Left forelimb (tissue), 1 donor: ENCODE results near the gene RSPH1.

ENCODE experiments used
- DNase-seq: peaks from one replicate; pipeline ENCODE4 v3.0.0-alpha.2; 2018; ENCODE audit warnings: low spot score

RSPH1 gene

DNA sequence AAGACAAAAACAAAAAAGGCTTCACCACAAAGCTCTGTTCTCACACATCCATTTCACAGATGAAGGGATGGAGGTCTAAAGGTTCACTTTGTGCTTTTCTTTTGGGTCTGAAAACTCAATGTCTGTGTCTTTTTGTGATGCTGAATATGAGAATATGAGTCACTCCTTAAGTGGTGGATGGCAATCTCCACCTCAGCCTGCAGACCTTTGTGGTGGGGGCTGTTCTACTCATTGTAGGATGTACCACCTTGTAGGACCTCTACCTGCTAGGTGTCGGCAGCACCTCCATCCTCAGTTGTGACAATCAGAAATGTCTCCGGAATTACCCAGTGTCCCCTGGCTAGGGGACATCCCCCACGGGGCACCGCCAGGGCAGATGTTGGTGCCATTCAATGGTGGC, 49.5 kb downstream of the RSPH1 start:
- DNase-seq, result no peak

DNA sequence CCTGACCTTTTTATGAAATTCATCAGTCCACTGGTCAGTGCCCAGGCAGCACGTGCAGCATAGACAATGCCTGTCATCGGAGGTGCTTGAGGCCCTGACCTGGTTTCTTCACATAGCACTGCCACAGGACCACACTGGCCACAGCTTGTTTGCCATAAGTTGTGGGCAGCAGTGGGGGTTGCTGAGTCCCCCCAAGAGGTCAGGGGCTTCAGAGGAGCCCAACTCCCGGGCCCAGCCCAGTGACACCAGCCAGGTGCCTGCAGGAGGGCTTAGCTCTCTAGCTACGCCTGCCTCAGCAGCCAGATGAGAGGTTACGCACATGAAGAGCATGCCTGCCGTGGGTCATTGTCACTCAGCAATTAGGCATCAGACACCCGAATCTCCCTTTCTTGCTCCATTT, 50.7 kb downstream of the RSPH1 start:
- DNase-seq, result no peak

DNA sequence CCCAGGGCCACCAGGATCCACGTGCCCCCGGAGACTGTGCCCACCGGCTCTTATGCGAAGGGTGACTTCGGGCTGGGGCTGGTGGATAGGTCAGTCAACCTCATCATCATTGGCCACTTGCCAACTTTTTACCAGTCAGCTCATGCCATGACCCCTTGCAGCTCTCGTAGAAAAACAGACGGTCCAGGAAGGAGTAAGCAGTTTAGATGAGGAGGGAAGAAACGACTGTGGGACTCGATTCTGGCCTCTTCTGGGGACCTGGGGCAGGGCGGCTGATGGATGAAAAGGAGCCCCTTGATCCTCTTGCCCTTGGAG, 51.3 kb downstream of the RSPH1 start:
- no peak for DNase-seq

DNA sequence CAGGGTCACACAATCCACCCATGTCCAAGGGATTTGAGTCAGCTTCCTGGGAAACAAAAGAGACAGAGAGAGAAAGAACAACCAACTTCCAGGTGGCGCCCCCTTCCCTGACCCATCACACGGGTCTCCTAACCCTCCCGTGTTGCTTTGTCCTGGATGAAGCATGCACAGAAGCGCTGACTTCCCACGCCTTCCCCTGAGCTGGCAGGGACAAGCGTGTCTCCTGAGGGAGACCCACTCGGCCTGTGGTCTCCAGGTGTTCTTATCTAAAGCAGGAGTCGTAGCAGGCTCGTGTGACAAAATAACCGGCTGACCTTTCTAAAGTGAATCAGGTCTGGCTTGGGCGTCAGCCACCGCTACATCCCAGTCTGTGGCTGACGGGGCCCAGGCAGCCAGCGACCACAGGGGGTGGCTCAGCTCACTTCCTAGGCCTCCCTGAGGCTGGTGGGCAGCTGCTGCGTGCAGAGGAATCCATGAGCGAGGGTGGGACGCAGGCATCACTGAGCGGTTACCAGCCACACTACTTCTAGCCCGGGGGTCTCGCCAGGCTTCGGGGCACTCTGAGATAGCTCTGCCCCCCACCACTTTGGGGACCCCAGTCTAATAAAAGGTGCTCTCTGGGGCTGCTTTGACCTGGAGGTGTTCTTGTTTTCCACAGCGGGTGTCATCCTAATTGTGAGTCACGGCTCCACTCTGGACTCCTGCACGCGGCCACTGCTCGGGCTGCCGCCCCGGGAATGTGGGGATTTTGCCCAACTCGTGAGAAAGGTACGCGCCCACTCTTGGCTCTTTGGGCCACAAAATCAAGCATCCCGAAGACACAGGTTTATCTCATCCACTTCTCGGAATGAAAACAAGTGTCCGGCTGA, 51.9 kb downstream of the RSPH1 start:
- DNase-seq, result no peak

DNA sequence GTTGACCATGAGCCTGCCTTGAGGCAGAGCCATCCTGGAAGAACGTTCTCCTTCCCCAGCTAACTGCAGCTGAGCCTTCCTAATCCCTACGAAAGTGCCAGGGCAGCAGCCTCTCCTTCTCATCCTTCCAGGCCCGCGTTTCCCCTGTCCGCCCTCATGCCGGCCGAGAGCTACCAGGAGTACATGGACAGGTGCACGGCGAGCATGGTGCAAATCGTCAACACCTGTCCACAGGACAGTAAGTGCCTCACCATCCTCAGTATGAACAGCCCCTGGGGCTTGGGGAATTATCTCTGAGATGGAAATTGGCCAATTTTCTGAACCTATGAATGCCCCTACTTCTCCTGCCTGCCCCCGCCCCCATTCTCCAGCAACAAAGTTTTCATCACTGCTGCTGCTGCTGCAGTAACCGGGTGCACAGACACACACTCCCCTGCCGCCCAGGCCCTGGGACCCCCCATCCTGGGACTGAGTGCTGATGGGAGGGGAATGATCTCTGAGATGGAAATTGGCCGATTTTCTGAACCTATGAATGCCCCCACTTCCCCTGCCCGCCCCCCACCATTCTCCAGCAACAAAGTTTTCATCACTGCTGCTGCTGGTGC, 52.7 kb downstream of the RSPH1 start:
- DNase-seq, result no peak

DNA sequence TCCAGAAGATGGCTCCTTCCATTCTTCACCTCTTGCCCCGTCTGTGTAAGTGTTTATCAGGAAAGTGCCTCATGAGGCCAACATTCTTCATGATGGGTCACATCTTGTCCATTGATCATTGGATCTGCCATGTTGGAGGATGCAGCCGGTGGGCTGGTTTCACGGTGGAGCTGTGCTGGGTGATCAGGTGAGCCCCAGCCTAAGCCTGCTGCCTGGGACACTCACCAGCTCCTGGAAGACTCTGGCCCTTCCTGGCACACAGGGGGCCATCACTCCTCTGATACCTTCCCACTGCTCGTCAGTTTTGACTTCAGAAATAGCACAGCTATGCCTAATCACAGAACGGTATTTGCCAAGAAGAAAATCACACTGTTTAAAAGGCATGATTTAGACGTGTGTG, 54.1 kb downstream of the RSPH1 start:
- no peak for DNase-seq

DNA sequence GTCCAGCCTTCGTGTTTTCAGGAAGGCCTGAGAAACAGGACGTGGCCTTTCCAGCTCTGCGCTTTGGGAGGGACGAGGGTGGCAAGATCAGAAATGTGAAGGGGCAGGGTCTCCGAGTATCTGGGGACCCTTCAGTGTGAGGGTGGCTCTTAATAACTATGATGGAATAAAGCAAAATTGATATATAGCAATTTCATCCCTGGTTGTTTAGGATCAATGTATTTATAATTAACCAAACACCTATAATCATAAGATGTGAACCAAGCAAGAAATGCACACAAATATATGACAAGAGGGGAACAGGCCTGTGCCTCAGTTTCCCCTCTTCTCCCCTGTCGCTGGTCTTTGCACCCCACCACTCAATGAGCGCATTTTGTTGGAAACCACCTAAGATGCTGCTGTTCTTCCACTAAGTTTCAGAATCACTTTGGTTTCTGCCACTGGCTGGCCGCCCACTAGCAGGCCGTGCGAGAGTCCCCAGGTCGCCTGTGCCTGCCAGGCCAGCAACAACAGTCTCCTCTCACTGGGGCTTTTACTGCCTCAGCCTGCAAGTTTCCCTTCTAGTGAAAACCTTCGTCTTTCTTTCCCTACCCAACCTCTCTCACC, 55.7 kb downstream of the RSPH1 start:
- no peak for DNase-seq

DNA sequence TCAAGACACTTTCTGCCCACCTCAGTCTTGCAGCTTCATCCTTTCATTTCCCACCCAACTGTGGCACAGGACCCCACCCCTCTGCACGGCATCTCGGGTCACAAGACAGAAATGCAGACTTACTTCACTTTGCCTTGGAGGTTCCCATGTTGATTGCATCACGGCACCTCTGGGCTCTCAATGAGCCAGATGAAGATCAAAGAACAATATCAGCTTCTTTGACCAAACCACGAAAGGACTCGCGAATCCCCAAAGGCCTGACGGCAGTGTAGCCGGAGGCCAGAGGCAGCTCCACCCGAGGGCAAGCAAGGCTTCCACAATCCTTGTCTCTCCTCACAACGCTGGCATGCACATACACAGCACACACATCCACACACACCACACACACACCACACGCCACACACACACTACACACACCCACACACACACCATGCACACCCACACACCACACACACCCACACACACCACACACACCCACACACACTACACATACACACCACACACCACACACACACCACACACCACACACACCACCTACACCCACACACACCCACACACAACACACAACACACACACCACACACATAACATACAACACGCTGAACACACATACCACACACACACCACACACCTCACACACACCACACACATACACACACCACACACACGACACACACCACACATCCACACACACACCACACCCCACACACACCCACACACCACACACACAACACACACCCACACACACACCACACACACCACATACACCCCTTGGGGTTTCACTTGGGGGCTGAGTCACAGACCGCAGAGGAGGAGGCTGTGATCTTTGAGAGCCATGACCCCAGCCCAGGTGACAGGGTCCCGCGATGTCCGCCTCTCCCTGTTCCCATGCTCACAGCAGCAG, 56.5 kb downstream of the RSPH1 start:
- DNase-seq, result no peak

DNA sequence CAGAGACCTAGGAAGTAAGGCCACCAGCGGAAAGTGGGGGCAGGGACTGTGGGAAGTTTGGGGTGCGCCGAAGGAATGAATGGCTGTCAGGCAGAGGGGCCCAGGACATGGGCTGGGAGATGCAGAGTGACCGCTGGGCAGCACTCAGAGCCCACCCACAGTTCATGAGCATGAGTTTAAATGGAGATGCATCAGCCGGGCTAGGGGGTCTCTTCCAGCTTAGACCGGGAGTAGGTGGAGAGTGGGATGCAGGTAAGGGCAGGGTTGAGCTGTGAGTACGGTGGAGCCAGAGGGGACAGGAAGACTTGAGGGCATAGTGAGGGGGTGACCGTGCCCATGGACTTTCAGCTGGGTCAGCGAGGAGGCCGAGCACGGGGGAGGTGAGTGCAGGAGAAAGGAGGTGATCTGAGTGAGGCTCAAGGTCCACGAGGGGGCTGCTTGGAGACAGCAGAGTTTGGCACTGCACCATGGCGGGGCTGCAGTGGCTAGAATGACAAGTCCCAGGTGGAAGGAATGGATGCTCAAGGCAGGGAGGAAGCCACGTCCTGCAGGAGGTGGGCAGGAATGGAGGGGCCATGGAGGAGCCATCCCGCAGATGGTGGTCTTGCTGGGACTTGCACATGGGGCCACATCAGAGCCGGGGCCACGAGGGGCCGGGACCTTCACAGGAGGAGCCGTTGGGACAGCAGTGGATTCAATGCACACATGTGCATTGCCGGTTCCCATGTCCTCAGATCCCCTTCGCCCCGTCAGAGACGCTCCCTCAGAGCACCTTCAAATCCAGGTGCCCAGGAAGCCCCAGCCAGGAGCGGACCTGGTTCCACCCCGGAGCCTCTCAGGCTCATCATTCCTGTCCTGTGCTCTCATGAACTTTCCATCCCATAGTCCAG, 57.5 kb downstream of the RSPH1 start:
- DNase-seq, result no peak

DNA sequence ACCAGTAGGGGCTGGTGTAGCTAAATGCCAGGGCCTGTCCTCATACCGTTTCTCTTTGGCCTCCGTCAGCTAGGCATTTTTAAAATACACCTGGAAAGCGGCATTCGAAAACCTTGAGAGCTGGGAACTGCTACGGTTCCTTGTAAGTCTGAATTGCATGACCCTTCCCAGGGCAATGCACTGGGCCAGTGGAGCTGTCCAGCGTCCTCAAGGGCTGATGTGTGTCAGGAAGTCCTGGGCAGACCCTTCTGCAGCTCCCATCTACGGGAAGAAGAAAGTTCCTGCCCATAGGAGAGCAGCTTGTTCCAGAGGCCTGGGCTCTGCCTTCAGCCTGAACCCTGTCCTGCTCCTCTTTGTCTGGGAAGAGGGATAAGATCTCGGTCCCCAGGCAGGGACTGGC, 58.2 kb downstream of the RSPH1 start:
- DNase-seq, result no peak

DNA sequence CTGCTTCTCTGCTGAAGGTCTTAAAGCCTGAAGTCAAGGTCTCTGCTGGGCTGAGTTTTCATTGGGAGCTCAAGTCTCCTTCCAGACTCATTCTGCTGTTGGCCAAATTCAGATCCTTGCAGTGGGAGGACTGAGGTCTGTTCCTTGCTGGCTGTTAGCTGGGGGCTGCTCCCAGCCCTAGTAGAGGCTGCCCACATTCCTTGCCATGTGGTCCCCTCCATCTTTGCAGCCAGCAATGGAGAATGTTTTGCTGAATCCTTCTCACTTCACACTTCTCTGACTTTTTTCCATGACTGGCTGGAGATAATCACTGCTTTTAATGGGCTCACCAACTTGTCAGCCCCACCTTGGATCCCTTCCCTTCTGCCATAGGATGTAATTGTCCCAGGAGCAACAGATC, 59.1 kb downstream of the RSPH1 start:
- DNase-seq, result no peak

DNA sequence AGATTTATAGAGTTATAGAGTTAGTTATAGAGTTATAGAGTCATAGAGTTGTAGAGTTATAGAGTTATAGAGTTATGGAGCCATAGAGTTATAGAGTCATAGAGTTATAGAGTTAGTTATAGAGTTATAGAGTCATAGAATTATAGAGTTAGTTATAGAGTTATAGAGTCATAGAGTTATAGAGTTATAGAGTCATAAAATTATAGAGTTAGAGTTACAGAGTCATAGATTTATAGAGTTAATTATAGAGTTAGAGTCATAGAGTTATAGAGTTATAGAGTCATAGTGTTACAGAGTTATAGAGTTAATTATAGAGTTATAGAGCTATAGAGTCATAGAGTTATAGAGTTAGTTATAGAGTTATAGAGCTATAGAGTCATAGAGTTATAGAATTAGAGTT, 60.2 kb downstream of the RSPH1 start:
- DNase-seq, result no peak

DNA sequence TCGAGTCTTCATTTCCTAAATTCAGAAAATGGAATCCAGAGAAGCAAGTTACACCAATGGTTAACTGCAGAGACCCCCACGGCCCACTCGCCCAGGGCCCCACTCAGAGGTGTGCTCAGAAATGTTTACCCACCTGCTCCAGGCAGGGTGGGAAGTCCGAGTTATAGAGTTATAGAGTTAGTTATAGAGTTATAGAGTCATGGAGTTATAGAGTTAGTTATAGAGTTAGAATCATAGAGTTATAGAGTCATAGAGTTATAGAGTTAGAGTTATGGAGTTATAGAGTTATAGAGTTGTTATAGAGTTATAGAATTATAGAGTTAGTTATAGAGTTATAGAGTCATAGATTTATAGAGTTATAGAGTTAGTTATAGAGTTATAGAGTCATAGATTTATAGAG, 60.6 kb downstream of the RSPH1 start:
- no peak for DNase-seq

DNA sequence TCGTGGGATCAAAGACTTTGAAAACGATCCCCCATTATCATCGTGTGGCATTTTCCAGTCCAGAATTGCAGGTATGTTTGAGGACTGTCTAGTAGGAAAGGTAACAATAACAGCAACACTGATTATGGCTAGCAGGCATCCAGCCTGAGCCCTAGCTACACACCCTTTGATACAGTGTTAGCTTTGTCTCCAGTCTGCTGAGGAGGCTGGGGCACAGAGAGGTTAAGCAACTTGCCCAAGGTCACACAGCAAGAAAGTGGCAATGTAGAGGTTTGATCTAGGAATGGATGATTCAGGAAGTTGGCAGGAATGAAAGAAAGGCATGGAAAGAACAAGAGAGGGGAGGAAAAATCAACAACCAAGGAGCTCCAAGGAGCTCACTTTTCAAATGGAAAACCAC, 61.1 kb downstream of the RSPH1 start:
- no peak for DNase-seq

DNA sequence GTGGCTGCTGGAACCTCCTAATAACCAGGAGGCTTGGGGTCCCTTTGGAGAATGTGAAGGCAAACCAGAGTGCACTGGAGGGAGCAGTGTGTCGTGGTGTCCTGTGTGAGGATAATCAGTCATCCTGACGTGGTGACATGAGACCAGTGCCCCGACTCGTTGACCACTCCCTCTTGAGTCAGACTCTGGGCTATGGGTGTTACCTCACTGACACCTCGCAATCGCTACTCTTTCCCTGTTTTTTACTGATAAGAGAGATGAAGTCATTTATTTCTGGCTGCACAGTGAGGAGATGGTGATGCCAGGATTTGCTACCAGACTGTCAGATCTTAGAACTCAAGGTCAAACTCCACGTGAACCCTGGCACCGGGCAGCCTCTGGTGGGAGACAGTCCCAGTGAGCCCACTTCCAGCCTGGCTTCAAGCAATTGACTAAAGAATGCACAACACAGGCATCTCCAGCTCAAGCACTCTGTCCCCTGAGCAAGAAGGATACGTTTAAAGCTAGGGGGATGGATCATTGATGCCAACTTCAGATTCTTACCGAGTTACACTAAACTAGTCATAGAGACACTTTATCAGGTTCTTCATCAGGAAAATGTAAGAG, 62.0 kb downstream of the RSPH1 start:
- no peak for DNase-seq

DNA sequence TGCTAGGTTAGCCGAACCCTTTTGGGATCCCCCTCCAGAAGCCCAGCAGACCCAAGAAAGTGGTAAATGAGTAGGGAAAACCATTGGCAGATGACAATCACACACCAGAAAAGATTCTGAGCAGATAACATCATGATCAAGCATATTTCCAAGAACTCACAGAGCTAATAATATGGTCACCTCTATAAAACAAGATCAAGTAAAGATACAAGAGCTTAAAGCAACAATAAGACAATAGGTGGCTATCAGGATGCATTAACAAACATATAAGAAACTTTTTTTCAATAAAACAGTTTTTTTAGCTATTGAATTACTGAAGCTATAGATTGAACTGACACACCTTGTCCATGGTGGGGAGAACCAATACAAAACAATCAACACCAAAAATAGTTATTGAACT, 63.3 kb downstream of the RSPH1 start:
- DNase-seq, result no peak

DNA sequence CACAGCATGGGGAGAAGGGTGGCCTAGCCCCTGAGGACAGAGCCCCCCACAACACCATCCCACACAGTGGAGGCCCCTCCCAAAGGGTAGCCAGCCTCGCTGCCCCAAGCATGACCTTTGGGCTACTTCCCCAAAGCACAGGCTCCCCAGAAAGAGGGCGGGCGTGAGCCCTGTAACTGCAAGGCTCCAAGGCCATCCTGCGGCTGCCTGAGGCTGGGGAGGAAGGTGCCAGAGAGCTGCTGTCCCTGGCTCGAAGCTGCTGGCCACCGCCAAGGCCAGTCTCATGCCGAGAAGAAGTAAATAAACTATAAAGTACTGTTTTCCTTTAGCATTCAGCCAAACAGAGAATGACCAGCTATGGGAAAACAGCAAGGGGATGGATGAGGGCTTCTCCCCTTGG, 64.8 kb downstream of the RSPH1 start:
- no peak for DNase-seq

DNA sequence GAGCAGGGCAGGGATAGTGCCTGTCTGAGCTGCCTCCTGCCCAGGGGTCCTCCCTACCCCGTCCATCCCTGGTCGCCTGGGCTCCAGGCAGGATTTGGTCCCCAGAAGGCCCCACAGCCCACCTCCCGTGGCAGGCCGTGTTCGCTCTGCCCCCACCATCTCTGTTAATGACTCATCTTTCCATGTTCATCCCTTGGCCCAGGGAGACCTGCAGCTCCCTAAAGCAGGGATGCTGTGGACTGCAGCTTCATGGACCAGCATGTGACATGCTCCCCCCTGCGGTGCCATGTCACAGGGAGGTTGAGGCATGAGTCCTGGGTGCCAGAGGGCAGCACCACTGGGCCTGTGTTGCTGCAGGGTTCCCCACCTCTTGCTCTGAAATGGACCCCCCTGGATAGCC, 65.5 kb downstream of the RSPH1 start:
- DNase-seq, result no peak

DNA sequence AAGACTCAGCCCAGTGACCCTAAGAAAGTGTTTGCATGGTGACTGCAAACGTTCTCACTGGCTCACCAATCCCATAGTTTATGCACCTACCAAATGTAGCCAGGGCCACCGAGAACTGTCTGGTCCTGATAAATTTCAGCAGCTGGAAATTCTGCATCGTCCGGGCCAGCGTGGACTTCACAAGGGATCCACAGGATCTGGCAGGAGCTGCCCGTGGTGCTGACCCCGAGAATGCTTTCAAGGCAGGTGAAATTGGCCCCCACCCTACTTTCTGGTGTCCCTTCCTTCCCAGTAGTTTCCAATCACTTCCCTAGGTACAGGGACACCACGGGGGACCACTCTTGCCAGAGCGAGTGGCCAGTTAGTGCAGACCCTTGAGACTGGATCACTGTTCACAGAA, 66.2 kb downstream of the RSPH1 start:
- no peak for DNase-seq

DNA sequence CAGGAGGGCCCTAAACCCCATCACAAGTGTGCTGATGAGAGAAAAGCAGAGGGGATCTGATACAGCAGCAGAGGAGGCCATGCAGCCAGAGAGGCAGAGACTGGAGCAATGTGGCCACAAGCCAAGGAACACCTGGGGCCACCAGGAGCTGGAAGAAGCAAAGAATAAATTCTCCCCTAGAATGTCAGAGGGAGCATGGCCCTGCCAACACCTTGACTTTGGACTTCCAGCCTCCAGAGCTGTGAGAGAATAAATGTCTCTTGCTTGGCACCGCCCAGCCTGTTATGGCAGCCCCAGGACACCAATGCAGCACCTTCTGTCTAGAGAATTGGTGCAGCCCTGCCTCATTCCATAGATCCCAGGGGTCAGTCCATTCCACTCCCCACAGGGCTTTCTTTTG, 67.0 kb downstream of the RSPH1 start:
- no peak for DNase-seq

DNA sequence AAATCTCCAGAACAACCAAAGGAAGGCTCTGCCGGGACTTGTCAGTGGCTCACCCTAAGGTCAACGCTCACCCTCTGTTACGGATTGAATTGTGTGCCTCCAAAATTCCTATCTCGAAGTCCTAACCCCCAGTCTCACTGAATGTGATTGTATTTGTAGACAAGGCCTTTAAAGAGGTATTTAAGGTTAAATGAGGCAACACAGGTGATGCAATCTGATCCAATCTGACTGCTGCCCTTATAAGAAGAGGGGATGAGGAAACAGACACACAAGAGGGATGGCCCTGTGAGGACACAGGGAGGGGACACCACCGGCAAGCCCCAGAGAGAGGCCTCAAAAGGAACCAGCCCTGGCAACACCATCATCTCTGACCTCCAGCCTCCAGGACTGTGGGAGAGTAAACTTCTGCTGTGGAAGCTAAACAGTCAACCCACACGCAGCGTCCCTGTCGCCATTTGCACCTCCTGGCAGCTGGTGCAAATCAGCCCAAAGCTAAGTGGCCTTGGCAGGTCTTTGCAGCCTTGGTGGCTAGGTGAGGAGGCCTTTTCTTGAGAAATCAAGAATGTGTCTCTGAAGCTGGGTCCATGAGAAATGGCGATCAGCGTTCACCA, 68.1 kb downstream of the RSPH1 start:
- DNase-seq, result no peak
